Liver (tissue), 3 donors: ENCODE results near the gene MRTFB.

ENCODE experiments used
- FOXA1 ChIP-seq: IDR thresholded peaks from 2 replicates; pipeline ENCODE4 v1.6.1; 2016; ENCODE audit warnings: antibody characterized with exemption
- GABPA ChIP-seq, 2 donors: IDR thresholded peaks in 1 of 2; conservative IDR thresholded peaks in 1 of 2; 2 replicates each; pipeline ENCODE4 v1.6.1; 2016; ENCODE audit warnings: antibody characterized with exemption in 2 of 2, mild to moderate bottlenecking in 1 of 2, moderate library complexity in 1 of 2
- TF ChIP-seq, protein P1 (sequence below): IDR thresholded peaks from 2 replicates; pipeline ENCODE4 v1.6.1; 2016; ENCODE audit warnings: antibody characterized with exemption
- TF ChIP-seq, protein P2 (sequence below): fragments of 150-350 bp; IDR thresholded peaks from 2 replicates; pipeline ENCODE4 v1.5.1; 2017; ENCODE audit warnings: improper control_type of control experiment, low read depth, low read length; ENCODE audit not compliant: missing input control
- TF ChIP-seq, protein P3 (sequence below): IDR thresholded peaks from 2 replicates; pipeline ENCODE4 v1.6.1; 2016; ENCODE audit warnings: antibody characterized with exemption
- TF ChIP-seq, protein P4 (sequence below): IDR thresholded peaks from 2 replicates; pipeline ENCODE4 v1.6.1; 2016; ENCODE audit warnings: antibody characterized with exemption, mild to moderate bottlenecking
- donor health status: healthy.
- donor health status: healthy.

DNA sequence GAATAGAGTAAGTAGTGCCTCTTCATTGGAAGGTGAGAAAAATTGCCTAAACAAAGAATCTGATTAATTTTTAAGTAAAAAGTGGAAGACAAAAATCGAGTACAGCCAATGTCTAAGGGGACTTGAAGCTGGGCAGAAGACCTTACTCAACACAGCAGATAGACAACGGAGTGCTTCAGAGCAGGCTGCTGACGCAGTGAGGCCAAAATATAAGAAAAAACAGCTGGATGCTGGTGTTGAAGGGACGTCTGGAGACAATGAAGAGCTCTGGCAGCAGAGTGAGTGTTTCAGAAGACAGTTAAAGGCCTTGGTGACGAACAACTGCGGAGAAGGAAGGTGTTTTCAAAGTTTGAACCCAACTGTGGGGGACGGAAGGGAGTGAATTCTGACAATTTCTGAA is 169.8 kb downstream of the MRTFB start:
- TF ChIP-seq, protein P1, sequence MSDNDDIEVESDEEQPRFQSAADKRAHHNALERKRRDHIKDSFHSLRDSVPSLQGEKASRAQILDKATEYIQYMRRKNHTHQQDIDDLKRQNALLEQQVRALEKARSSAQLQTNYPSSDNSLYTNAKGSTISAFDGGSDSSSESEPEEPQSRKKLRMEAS = no peak
- TF ChIP-seq, protein P2, sequence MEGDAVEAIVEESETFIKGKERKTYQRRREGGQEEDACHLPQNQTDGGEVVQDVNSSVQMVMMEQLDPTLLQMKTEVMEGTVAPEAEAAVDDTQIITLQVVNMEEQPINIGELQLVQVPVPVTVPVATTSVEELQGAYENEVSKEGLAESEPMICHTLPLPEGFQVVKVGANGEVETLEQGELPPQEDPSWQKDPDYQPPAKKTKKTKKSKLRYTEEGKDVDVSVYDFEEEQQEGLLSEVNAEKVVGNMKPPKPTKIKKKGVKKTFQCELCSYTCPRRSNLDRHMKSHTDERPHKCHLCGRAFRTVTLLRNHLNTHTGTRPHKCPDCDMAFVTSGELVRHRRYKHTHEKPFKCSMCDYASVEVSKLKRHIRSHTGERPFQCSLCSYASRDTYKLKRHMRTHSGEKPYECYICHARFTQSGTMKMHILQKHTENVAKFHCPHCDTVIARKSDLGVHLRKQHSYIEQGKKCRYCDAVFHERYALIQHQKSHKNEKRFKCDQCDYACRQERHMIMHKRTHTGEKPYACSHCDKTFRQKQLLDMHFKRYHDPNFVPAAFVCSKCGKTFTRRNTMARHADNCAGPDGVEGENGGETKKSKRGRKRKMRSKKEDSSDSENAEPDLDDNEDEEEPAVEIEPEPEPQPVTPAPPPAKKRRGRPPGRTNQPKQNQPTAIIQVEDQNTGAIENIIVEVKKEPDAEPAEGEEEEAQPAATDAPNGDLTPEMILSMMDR = no peak
- TF ChIP-seq FOXA1 (no peak), GABPA (IDR thresholded peaks at IDR 0.05 in 1 of 2, conservative IDR thresholded peaks at IDR 0.05 in 1 of 2) (no peak)
- TF ChIP-seq, protein P3, sequence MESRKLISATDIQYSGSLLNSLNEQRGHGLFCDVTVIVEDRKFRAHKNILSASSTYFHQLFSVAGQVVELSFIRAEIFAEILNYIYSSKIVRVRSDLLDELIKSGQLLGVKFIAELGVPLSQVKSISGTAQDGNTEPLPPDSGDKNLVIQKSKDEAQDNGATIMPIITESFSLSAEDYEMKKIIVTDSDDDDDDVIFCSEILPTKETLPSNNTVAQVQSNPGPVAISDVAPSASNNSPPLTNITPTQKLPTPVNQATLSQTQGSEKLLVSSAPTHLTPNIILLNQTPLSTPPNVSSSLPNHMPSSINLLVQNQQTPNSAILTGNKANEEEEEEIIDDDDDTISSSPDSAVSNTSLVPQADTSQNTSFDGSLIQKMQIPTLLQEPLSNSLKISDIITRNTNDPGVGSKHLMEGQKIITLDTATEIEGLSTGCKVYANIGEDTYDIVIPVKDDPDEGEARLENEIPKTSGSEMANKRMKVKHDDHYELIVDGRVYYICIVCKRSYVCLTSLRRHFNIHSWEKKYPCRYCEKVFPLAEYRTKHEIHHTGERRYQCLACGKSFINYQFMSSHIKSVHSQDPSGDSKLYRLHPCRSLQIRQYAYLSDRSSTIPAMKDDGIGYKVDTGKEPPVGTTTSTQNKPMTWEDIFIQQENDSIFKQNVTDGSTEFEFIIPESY = no peak
- TF ChIP-seq, protein P4, sequence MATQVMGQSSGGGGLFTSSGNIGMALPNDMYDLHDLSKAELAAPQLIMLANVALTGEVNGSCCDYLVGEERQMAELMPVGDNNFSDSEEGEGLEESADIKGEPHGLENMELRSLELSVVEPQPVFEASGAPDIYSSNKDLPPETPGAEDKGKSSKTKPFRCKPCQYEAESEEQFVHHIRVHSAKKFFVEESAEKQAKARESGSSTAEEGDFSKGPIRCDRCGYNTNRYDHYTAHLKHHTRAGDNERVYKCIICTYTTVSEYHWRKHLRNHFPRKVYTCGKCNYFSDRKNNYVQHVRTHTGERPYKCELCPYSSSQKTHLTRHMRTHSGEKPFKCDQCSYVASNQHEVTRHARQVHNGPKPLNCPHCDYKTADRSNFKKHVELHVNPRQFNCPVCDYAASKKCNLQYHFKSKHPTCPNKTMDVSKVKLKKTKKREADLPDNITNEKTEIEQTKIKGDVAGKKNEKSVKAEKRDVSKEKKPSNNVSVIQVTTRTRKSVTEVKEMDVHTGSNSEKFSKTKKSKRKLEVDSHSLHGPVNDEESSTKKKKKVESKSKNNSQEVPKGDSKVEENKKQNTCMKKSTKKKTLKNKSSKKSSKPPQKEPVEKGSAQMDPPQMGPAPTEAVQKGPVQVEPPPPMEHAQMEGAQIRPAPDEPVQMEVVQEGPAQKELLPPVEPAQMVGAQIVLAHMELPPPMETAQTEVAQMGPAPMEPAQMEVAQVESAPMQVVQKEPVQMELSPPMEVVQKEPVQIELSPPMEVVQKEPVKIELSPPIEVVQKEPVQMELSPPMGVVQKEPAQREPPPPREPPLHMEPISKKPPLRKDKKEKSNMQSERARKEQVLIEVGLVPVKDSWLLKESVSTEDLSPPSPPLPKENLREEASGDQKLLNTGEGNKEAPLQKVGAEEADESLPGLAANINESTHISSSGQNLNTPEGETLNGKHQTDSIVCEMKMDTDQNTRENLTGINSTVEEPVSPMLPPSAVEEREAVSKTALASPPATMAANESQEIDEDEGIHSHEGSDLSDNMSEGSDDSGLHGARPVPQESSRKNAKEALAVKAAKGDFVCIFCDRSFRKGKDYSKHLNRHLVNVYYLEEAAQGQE = no peak
